ENCODE data around the gene RGCC. TPM values are rescaled to one million over a fixed set of nuclear protein-coding genes. Genes with fewer than 3 reads are reported as not detected.
A peak's percentile ranks its signal among the peaks of the same experiment; 100 is the strongest.

The RGCC gene
- total and polyA plus RNA-seq, 9 of the 15 experiments (the other 6 are each of a cell fraction or from before 2014, with no cell fraction given): 0.51 to 10.4 (median 5.8) TPM

DNA sequence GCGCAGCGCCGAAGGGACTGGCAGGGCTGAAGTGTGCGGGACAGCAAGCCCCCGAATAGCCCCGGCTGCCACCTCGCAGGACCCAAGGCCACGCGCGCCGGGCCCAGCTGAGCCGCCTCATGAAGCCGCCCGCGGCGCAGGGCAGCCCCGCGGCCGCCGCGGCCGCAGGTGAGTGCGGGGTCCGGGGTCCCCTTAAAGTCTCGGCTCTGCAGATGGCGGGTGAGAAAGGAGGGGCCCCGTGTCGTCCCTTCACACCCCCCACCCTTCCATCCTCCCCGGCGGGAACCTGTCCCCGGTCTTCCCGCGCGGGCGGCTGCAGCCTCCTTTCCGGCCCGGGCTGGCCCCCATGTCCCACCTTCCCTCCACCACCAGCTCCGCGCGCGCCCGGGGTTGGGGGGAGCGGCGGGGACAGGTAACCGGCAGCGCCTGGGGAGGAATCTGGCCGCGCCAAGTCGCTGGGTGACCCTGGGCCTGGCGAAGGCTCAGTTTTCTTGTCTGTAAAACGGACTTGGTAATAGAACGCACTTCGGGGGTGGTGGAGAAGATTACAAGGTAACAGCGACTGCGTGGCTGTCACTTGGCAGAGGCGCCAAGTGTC lies 338 bp downstream of the RGCC start (continued):
- TF ChIP-seq MAFG (tag; conservative IDR thresholded peaks at IDR 0.05): no peak
- TF ChIP-seq RBM25 (IDR thresholded peaks at IDR 0.05; ENCODE audit: low read depth, low read length, severe bottlenecking): peak; percentile 64
- TF ChIP-seq PHTF2 (CRISPR knock-in tag; IDR thresholded peaks at IDR 0.05): no peak
- TF ChIP-seq, protein P1, sequence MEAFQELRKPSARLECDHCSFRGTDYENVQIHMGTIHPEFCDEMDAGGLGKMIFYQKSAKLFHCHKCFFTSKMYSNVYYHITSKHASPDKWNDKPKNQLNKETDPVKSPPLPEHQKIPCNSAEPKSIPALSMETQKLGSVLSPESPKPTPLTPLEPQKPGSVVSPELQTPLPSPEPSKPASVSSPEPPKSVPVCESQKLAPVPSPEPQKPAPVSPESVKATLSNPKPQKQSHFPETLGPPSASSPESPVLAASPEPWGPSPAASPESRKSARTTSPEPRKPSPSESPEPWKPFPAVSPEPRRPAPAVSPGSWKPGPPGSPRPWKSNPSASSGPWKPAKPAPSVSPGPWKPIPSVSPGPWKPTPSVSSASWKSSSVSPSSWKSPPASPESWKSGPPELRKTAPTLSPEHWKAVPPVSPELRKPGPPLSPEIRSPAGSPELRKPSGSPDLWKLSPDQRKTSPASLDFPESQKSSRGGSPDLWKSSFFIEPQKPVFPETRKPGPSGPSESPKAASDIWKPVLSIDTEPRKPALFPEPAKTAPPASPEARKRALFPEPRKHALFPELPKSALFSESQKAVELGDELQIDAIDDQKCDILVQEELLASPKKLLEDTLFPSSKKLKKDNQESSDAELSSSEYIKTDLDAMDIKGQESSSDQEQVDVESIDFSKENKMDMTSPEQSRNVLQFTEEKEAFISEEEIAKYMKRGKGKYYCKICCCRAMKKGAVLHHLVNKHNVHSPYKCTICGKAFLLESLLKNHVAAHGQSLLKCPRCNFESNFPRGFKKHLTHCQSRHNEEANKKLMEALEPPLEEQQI (IDR thresholded peaks at IDR 0.05): no peak
- TF ChIP-seq FOXM1 (IDR thresholded peaks at IDR 0.05; ENCODE audit: low read depth): no peak
- no peak for TF ChIP-seq FOXM1 (CRISPR knock-in tag; IDR thresholded peaks at IDR 0.05; ENCODE audit: low read depth)
- peak; percentile 38 for TF ChIP-seq RBFOX2 (IDR thresholded peaks at IDR 0.05; ENCODE audit: low read depth, low read length)
- no peak for TF ChIP-seq ZNF561 (CRISPR knock-in tag; conservative IDR thresholded peaks at IDR 0.05)
- TF ChIP-seq, protein P2, sequence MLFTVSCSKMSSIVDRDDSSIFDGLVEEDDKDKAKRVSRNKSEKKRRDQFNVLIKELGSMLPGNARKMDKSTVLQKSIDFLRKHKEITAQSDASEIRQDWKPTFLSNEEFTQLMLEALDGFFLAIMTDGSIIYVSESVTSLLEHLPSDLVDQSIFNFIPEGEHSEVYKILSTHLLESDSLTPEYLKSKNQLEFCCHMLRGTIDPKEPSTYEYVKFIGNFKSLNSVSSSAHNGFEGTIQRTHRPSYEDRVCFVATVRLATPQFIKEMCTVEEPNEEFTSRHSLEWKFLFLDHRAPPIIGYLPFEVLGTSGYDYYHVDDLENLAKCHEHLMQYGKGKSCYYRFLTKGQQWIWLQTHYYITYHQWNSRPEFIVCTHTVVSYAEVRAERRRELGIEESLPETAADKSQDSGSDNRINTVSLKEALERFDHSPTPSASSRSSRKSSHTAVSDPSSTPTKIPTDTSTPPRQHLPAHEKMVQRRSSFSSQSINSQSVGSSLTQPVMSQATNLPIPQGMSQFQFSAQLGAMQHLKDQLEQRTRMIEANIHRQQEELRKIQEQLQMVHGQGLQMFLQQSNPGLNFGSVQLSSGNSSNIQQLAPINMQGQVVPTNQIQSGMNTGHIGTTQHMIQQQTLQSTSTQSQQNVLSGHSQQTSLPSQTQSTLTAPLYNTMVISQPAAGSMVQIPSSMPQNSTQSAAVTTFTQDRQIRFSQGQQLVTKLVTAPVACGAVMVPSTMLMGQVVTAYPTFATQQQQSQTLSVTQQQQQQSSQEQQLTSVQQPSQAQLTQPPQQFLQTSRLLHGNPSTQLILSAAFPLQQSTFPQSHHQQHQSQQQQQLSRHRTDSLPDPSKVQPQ (CRISPR knock-in tag; IDR thresholded peaks at IDR 0.05; ENCODE audit: borderline replicate concordance): no peak
- no peak for TF ChIP-seq BRD4 (IDR thresholded peaks at IDR 0.05)

All from K562 (cell line).